ENCODE results near the gene GPR141.

The GPR141 gene

GRCh38 chr7:37771801-37772200 is 88.2 kb downstream of the GPR141 start:
- H3K27ac ChIP-seq (ENCODE audit: low read length), result no peak overlapping the region
- H2AFZ ChIP-seq (ENCODE audit: low read depth, low read length), result no peak overlapping the region
- H3K4me2 ChIP-seq (ENCODE audit: low read length), result no peak overlapping the region
- 0 out of 2 replicates have a peak, but pooled peaks cover 3% of the 10 kb centered on the region for H3K9me3 ChIP-seq (ENCODE audit: insufficient read depth, low read length)
- TF ChIP-seq CTCF (IDR thresholded peaks at IDR 0.05; ENCODE audit: low read depth, low read length), result no peak
- TF ChIP-seq EZH2phosphoT487 (IDR thresholded peaks at IDR 0.05; ENCODE audit: low read depth), result no peak
- H3K9ac ChIP-seq (ENCODE audit: low read length), result no peak overlapping the region
- no peak overlapping the region for H3K4me3 ChIP-seq (ENCODE audit: low read length)
- peaks cover 6% of the 10 kb centered on the region for H3K4me1 ChIP-seq (ENCODE audit: low read length)
- H3K79me2 ChIP-seq (ENCODE audit: low read length), result no peaks in the 10 kb centered on the region
- H3K27me3 ChIP-seq (ENCODE audit: low read depth, low read length), result no peaks in the 10 kb centered on the region
- no peaks in the 10 kb centered on the region for H3K36me3 ChIP-seq (replicated peaks; ENCODE audit: low read depth, low read length)
- H4K20me1 ChIP-seq (ENCODE audit: insufficient read depth, low read length), result no peaks in the 10 kb centered on the region

GRCh38 chr7:37775921-37776320 is 92.4 kb downstream of the GPR141 start:
- peaks cover 7% of the 10 kb centered on the region; the same call in 1 of the 2 replicates for H3K9me3 ChIP-seq (ENCODE audit: insufficient read depth, low read length)
- H3K27ac ChIP-seq (ENCODE audit: low read length), result no peak overlapping the region

GRCh38 chr7:37781156-37781555 is 97.6 kb downstream of the GPR141 start:
- Histone ChIP-seq H3K4me1 (ENCODE audit: low read length) (peaks cover 41% of the 10 kb centered on the region), H3K9ac (ENCODE audit: low read length) (no peak overlapping the region), H3K27ac (ENCODE audit: low read length) (no peak overlapping the region), H2AFZ (ENCODE audit: low read depth, low read length) (no peak overlapping the region), H3K4me2 (ENCODE audit: low read length) (no peak overlapping the region), H3K9me3 (ENCODE audit: insufficient read depth, low read length) (peaks cover 5% of the 10 kb centered on the region; the same call in 1 of the 2 replicates), H3K36me3 (replicated peaks; ENCODE audit: low read depth, low read length) (peaks cover 8% of the 10 kb centered on the region), H3K79me2 (ENCODE audit: low read length) (no peaks in the 10 kb centered on the region), H4K20me1 (ENCODE audit: insufficient read depth, low read length) (no peaks in the 10 kb centered on the region), H3K27me3 (ENCODE audit: low read depth, low read length) (no peaks in the 10 kb centered on the region), H3K4me3 (ENCODE audit: low read length) (no peak overlapping the region)
- TF ChIP-seq EZH2phosphoT487 (IDR thresholded peaks at IDR 0.05; ENCODE audit: low read depth) (no peak), CTCF (IDR thresholded peaks at IDR 0.05; ENCODE audit: low read depth, low read length) (no peak)

More at GRCh38 chr7:37775921-37776320, 92.4 kb downstream of the GPR141 start:
- Histone ChIP-seq H4K20me1 (ENCODE audit: insufficient read depth, low read length) (no peaks in the 10 kb centered on the region), H3K4me3 (ENCODE audit: low read length) (no peak overlapping the region), H3K9ac (ENCODE audit: low read length) (no peak overlapping the region), H3K27me3 (ENCODE audit: low read depth, low read length) (no peaks in the 10 kb centered on the region), H3K4me2 (ENCODE audit: low read length) (no peak overlapping the region), H3K79me2 (ENCODE audit: low read length) (no peaks in the 10 kb centered on the region), H2AFZ (ENCODE audit: low read depth, low read length) (no peak overlapping the region), H3K36me3 (replicated peaks; ENCODE audit: low read depth, low read length) (no peaks in the 10 kb centered on the region), H3K4me1 (ENCODE audit: low read length) (no peaks in the 10 kb centered on the region)
- TF ChIP-seq CTCF (IDR thresholded peaks at IDR 0.05; ENCODE audit: low read depth, low read length) (no peak), EZH2phosphoT487 (IDR thresholded peaks at IDR 0.05; ENCODE audit: low read depth) (no peak)

- TF ChIP-seq CTCF (IDR thresholded peaks at IDR 0.05; ENCODE audit: low read depth, low read length) (no peak), EZH2phosphoT487 (IDR thresholded peaks at IDR 0.05; ENCODE audit: low read depth) (no peak)
- H3K27me3 ChIP-seq (ENCODE audit: low read depth, low read length), result no peaks in the 10 kb centered on the region
- no peak overlapping the region for H3K4me3 ChIP-seq (ENCODE audit: low read length)
- no peak overlapping the region for H2AFZ ChIP-seq (ENCODE audit: low read depth, low read length)
- H3K4me1 ChIP-seq (ENCODE audit: low read length), result peaks cover 51% of the 10 kb centered on the region
- peaks cover 9% of the 10 kb centered on the region for H3K36me3 ChIP-seq (replicated peaks; ENCODE audit: low read depth, low read length)
- no peak overlapping the region for H3K4me2 ChIP-seq (ENCODE audit: low read length)
- H4K20me1 ChIP-seq (ENCODE audit: insufficient read depth, low read length), result no peaks in the 10 kb centered on the region
- H3K9me3 ChIP-seq (ENCODE audit: insufficient read depth, low read length), result peaks cover 4% of the 10 kb centered on the region; the same call in 1 of the 2 replicates
- H3K9ac ChIP-seq (ENCODE audit: low read length), result no peak overlapping the region
- H3K79me2 ChIP-seq (ENCODE audit: low read length), result no peaks in the 10 kb centered on the region
- H3K27ac ChIP-seq (ENCODE audit: low read length), result no peak overlapping the region
Measured at GRCh38 chr7:37782166-37782565, 98.6 kb downstream of the GPR141 start.
